Loucy (cell line): ENCODE data around the gene STOML3.

Source experiments
- H2AFZ ChIP-seq: fragments of 200-600 bp; sonication (generic); 2 replicates; pipeline ENCODE4 v1.6.0; 2016; ENCODE audit warnings: antibody characterized with exemption, mild to moderate bottlenecking, low read length, moderate library complexity
- H3F3A ChIP-seq: fragments of 200-600 bp; 2 replicates; pipeline ENCODE4 v1.6.0; 2016; ENCODE audit warnings: antibody characterized with exemption, low read depth, mild to moderate bottlenecking
- H3K27me3 ChIP-seq: fragments of 200-600 bp; sonication (generic); 2 replicates; pipeline ENCODE4 v1.6.1; 2014; ENCODE audit warnings: low read length, mild to moderate bottlenecking; ENCODE audit not compliant: insufficient read depth, poor library complexity, severe bottlenecking
- H3K36me3 ChIP-seq: fragments of 200-600 bp; sonication (generic); 2 replicates; pipeline ENCODE4 v1.6.1; 2016; ENCODE audit warnings: low read length; ENCODE audit not compliant: insufficient read depth
- H3K4me1 ChIP-seq: fragments of 200-600 bp; sonication (generic); 2 replicates; pipeline ENCODE4 v1.5.1; 2014; ENCODE audit warnings: low read length, mild to moderate bottlenecking; ENCODE audit not compliant: insufficient read depth, poor library complexity, severe bottlenecking
- H3K4me2 ChIP-seq: fragments of 200-600 bp; sonication (generic); 2 replicates; pipeline ENCODE4 v1.6.0; 2014; ENCODE audit warnings: antibody characterized with exemption, low read length, low read depth, mild to moderate bottlenecking; ENCODE audit not compliant: poor library complexity, severe bottlenecking
- H3K4me3 ChIP-seq: fragments of 200-600 bp; sonication (generic); 2 replicates; pipeline ENCODE4 v1.5.1; 2014; ENCODE audit warnings: low read length, mild to moderate bottlenecking, mixed read lengths; ENCODE audit not compliant: poor library complexity, severe bottlenecking
- H3K79me2 ChIP-seq: fragments of 200-600 bp; sonication (generic); 2 replicates; pipeline ENCODE4 v1.6.1; 2014; ENCODE audit warnings: low read length; ENCODE audit not compliant: insufficient read depth
- H3K9ac ChIP-seq: fragments of 200-600 bp; sonication (generic); 2 replicates; pipeline ENCODE4 v1.6.0; 2014; ENCODE audit warnings: mild to moderate bottlenecking, low read depth, low read length, moderate library complexity; ENCODE audit not compliant: poor library complexity, severe bottlenecking
- H3K9me2 ChIP-seq: fragments of 200-600 bp; sonication (generic); replicated peaks from 2 replicates; pipeline ENCODE4 v1.6.1; 2016; ENCODE audit warnings: low read depth, low read length, mixed read lengths
- H3K9me3 ChIP-seq: fragments of 200-600 bp; sonication (generic); 2 replicates; pipeline ENCODE4 v1.6.1; 2014; ENCODE audit warnings: mild to moderate bottlenecking, antibody characterized with exemption, low read length, low read depth; ENCODE audit not compliant: insufficient read depth
- H4K20me1 ChIP-seq: fragments of 200-600 bp; sonication (generic); 2 replicates; pipeline ENCODE4 v1.6.0; 2014; ENCODE audit warnings: antibody characterized with exemption, low read length, mild to moderate bottlenecking; ENCODE audit not compliant: insufficient read depth, poor library complexity, severe bottlenecking
- CTCF ChIP-seq: fragments of 200-600 bp; sonication (generic); conservative IDR thresholded peaks from 2 replicates; pipeline ENCODE4 v1.5.1; 2014; ENCODE audit warnings: mild to moderate bottlenecking, antibody characterized with exemption, low read length
- EZH2phosphoT487 ChIP-seq: fragments of 200-600 bp; IDR thresholded peaks from 2 replicates; pipeline ENCODE4 v1.6.1; 2018; ENCODE audit warnings: antibody characterized with exemption, mild to moderate bottlenecking, moderate library complexity, borderline replicate concordance

Gene STOML3

DNA sequence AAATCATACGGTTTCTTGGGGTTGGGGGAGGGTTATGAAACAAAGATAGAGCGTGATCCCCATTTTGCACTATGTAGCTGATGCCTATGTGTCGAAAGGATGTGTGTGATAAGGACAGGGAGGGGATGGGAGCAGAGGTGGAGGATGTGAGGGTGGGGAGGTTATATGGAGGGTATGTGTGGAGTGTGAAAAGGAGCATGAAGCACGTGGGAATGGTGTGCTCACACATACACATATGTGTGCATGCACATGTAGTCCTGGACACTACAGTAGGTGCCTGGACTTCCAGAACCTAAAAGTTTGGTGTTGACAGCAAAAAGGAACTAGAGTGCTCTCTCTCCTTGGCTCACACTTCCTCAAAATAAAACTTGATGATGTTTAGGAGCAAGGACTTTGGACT, 25.4 kb downstream of the STOML3 start:
- no peak overlapping the region for H3K4me3 ChIP-seq
- no peaks in the 10 kb centered on the region for H3K79me2 ChIP-seq
- H3K4me2 ChIP-seq = no peak overlapping the region

GRCh38 chr13:38960175-38960574, 30.5 kb downstream of the STOML3 start:
- Histone ChIP-seq H2AFZ (no peak overlapping the region), H3K27me3 (no peaks in the 10 kb centered on the region), H3K4me1 (no peaks in the 10 kb centered on the region), H3K4me3 (no peak overlapping the region), H3F3A (no peaks in the 10 kb centered on the region), H3K9ac (no peak overlapping the region), H4K20me1 (no peaks in the 10 kb centered on the region), H3K4me2 (no peak overlapping the region), H3K36me3 (no peaks in the 10 kb centered on the region), H3K9me2 (no peaks in the 10 kb centered on the region), H3K79me2 (no peaks in the 10 kb centered on the region), H3K9me3 (no peaks in the 10 kb centered on the region)
- no peak for TF ChIP-seq CTCF
- no peak for TF ChIP-seq EZH2phosphoT487

More for the DNA sequence above, 25.4 kb downstream of the STOML3 start:
- Histone ChIP-seq H3K9me2 (no peaks in the 10 kb centered on the region), H3K27me3 (no peaks in the 10 kb centered on the region), H3K9me3 (no peaks in the 10 kb centered on the region), H3K9ac (no peak overlapping the region), H4K20me1 (no peaks in the 10 kb centered on the region), H2AFZ (no peak overlapping the region), H3F3A (no peaks in the 10 kb centered on the region), H3K36me3 (no peaks in the 10 kb centered on the region), H3K4me1 (no peaks in the 10 kb centered on the region)
- TF ChIP-seq EZH2phosphoT487 = no peak
- TF ChIP-seq CTCF = no peak

DNA sequence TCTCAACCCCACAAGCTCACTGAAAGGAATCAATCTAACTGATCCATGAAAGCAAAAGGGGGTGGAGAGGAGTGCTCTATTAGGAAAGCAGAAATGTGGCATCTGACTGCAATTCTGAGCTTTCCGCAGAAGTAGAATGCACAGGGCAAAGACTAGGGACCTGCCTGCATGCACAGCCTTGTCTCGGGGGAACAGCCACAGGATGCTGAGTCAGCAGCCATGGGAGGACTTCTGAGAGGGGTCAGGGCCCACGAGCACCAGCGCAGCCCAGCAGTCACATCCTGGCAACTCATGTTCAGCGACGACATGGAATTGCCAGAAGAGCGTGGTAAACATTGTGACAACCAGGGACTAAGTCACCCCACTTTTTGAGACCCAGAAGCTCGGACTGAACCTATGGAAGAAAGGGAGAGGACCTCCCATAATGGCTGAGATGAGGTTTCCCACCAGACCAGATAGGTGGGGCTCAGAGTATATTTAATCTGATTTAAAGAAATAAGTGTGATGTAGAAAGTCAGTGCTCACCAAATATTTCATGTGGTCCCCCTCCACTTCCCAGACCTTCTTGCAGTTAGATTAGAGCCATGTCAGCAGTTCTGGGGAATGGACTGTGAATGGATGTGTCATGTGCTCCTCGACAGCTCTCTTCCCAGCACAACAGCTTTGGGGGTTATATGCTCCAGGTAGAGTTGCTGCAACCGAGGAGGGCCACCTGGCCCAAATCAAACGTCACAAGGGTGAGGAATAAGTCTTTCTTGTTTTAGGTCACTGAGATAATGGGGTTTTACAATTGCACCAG, 32.6 kb downstream of the STOML3 start:
- H3K36me3 ChIP-seq = no peaks in the 10 kb centered on the region
- TF ChIP-seq EZH2phosphoT487 = no peak
- TF ChIP-seq CTCF = no peak
- H3K9ac ChIP-seq = no peak overlapping the region
- no peaks in the 10 kb centered on the region for H3K4me1 ChIP-seq
- H2AFZ ChIP-seq = no peak overlapping the region
- no peak overlapping the region for H3K4me3 ChIP-seq
- H3K4me2 ChIP-seq = no peak overlapping the region
- no peaks in the 10 kb centered on the region for H3K27me3 ChIP-seq
- H3F3A ChIP-seq = no peaks in the 10 kb centered on the region
- H3K79me2 ChIP-seq = no peaks in the 10 kb centered on the region
- H3K9me2 ChIP-seq = no peaks in the 10 kb centered on the region
- H4K20me1 ChIP-seq = no peaks in the 10 kb centered on the region
- H3K9me3 ChIP-seq = no peaks in the 10 kb centered on the region
